NCI-H2107 treated with DMSO at 0.1 percent for 48 hours (cell line): Measurements from ENCODE around the gene TACO1.

Experiments used
- DNase-seq: peaks from one replicate; lab custom pipeline; 2025; ENCODE audit not compliant: unreplicated experiment; lab: John Stamatoyannopoulos, UW

TACO1 gene

GRCh38 chr17:63635787-63636186 is 35.1 kb downstream of the TACO1 start:
- DNase-seq: no peak

- DNase-seq: no peak
These were observed 38.4 kb downstream of the TACO1 start for GRCh38 chr17:63639125-63639524.

GRCh38 chr17:63640038-63640437 is 39.3 kb downstream of the TACO1 start:
- DNase-seq: no peak

- no peak for DNase-seq
These were observed 41.2 kb downstream of the TACO1 start for GRCh38 chr17:63641692-63642448.

- DNase-seq: no peak
These were observed 44.2 kb downstream of the TACO1 start for GRCh38 chr17:63644846-63645245.

GRCh38 chr17:63645775-63646487 is 45.2 kb downstream of the TACO1 start:
- DNase-seq: no peak

GRCh38 chr17:63646488-63646806 is 45.8 kb downstream of the TACO1 start:
- DNase-seq: no peak

GRCh38 chr17:63647065-63647725 is 46.5 kb downstream of the TACO1 start:
- no peak for DNase-seq

GRCh38 chr17:63647936-63648335 is 47.2 kb downstream of the TACO1 start:
- DNase-seq: no peak

- no peak for DNase-seq
These were observed 49.1 kb downstream of the TACO1 start for GRCh38 chr17:63649813-63650212.

GRCh38 chr17:63652106-63652505 is 51.4 kb downstream of the TACO1 start:
- DNase-seq: no peak

- no peak for DNase-seq
These were observed 52.4 kb downstream of the TACO1 start for GRCh38 chr17:63653050-63653449.

GRCh38 chr17:63657786-63658185 is 57.1 kb downstream of the TACO1 start:
- no peak for DNase-seq
